AG10803 (cell line): ENCODE data around the gene ZFP3.
"Not testable (repeated sequence)": the region's sequence is repeated elsewhere in the genome, so short reads cannot be mapped to it uniquely, and the experiment has no call there.

ENCODE experiments used
- DNase-seq: peaks from one replicate; pipeline ENCODE4 v3.0.0; 2010; ENCODE audit warnings: low read depth
- H3K4me3 ChIP-seq: 2 replicates; pipeline ENCODE4 v1.5.1; 2011; ENCODE audit warnings: mild to moderate bottlenecking, low read length, control low read depth
- TF ChIP-seq, protein P1 (sequence below): conservative IDR thresholded peaks from 2 replicates; pipeline ENCODE4 v1.5.1; 2011; ENCODE audit warnings: mild to moderate bottlenecking, low read length, control low read depth, inconsistent platforms

ZFP3 gene

DNA sequence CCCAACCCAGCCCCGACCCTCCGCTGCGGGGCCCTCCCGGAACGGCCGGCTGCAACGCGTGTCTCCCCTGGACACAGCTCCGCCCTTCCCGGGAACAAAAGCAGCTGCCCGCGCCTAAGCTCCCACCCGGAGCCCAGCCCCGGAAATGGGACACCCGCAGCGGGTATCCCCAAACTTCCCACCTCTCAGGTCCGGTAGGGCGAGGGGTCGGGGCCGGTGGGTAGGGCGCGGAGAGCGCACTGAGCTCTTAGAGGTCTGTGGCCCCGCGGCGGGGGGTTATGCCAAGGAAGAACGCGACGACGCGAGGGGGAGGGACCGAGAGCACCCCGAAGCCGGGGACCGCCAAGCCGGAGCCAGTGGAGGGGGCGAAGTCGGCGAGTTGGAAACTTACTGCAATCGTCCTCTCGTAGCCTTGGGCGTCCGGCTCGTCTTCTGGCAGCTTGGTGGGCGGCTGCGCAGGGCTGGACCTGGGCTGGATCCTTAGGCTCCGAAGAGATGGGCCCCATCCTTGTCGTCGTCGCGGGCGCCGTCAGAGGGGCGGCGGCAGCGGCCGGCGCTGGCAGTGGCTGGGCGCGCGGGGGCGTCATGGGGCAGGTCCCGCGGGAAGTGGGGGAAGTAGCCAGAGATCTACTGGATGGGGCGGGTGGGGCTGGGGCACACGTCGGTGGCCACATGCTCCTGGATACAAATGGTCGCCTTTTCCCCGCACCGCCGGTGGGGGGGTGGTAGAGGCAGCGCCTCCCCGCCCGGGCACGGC, 44.5 kb downstream of the ZFP3 start:
- H3K4me3 ChIP-seq: peak overlapping the region; percentile 55
- DNase-seq: no peak
- TF ChIP-seq, protein P1, sequence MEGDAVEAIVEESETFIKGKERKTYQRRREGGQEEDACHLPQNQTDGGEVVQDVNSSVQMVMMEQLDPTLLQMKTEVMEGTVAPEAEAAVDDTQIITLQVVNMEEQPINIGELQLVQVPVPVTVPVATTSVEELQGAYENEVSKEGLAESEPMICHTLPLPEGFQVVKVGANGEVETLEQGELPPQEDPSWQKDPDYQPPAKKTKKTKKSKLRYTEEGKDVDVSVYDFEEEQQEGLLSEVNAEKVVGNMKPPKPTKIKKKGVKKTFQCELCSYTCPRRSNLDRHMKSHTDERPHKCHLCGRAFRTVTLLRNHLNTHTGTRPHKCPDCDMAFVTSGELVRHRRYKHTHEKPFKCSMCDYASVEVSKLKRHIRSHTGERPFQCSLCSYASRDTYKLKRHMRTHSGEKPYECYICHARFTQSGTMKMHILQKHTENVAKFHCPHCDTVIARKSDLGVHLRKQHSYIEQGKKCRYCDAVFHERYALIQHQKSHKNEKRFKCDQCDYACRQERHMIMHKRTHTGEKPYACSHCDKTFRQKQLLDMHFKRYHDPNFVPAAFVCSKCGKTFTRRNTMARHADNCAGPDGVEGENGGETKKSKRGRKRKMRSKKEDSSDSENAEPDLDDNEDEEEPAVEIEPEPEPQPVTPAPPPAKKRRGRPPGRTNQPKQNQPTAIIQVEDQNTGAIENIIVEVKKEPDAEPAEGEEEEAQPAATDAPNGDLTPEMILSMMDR: no peak

DNA sequence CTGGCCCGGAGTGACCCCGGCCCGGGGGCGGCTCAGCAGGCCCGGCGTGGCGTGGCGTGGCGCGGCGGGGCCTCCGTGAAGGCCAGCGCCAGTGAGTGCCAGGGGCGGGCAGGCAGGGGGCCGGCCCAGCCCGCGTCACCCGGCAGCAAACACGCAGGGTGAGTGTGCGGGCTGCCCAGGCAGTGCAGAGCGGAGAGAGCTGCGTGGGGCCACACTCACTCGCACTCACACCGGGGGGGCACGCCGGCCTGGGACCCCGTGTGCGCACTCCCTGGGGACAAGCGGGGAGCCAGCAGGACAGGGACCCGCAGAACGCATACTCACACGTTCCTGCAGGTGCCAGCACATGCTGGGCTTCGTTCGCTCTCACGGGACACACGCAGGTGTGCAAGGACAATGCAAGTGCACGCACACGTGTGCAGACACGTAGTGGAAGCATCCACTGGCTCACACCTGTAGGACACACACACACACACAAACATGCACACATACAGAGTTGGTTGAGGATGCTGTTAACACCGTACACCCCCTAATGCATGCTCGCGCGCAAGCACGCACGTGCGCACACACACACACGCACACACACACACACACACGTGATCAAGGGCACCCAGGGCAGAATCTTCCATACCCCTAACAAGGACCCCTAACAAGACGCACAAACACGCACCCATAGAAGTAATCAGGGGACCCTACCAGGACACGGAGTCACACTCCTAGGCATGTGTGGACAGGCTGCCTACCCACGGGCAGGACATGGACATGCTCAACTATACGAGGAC, 45.3 kb downstream of the ZFP3 start:
- H3K4me3 ChIP-seq: no peak overlapping the region
- TF ChIP-seq, protein P1: no peak
- DNase-seq: no peak

DNA sequence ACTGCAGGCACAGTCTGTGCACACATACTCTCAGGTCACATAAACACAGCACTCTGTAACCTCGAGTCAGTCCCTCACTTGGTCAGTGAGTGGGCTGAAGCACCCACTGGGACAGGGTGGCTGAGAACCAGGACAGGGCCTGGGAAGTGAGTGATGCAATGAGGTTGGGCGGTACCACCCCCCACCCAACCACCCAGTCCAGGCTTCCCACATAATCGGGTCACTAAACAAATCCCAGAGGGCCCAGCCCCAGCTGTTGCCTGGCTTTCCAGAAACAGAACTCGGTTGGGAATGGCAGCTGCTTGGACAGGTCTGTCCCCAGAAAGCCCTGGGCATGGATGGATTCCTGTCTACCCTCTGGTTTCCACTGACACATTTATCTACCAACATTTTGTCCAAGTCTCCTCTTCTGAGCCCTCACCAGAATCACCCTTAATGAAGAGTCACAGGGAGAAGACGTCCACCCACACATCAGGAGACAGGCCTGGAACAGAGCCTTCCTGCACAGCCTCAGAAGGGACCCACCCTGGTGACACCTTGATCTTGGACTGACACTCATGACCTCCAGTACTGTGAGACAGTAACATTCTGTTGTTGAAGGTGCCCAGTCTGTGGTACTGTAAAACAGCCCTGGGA, 46.0 kb downstream of the ZFP3 start:
- not testable (repeated sequence) for H3K4me3 ChIP-seq, DNase-seq

DNA sequence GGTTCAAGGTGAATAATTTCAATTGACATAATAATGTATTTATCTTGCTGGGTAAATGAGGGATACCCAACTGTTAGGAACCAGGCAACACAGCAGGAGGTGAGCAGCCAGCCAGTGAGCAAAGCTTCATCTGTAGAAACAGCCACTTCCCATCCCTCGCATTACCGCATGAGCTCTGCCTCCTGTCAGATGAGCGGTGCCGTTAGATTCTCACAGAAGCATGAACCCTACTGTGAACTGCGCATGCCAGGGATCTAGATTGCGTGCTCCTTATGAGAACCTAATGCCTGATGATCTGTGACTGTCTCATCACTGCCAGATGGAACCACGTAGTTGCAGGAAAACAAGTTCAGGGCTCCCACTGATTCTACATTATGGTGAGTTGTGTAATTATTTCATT, 46.6 kb downstream of the ZFP3 start:
- not testable (repeated sequence) for DNase-seq, H3K4me3 ChIP-seq

DNA sequence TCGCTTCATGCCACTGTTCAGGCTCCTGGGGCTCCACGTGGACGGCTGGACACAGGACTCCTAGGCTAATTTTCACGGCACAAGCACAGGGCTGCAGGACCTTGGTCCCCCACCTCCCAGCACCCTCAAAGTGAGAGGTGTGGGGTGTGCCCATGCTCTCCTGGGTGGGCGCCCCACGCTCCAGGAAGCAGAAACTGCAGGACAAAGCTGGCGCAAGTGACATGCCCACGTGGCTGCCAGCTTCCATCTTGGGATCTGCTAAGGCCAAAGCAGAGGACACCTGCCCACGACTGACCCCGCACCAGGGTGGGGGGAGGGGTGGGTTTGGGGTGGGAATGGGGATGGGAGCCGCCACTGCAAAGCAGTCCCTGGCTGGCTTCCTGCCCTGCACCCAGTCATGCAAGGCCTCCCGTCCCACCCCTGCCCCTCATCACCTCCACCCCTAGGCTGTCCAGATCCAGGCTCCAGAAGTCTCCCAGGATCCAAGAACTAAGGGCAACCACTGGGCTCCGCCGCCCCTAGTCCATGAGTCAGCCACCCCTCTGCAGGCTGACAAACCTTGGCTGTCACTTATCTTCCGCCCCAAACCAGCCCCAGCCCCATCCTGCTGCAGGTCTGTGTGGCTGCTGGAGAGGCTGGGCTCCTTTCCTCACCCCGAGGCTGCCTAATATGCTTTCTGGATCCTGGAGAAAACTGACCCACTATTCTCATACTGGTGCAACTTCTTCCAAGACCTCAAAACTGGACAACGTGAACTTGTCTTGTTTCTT, 48.6 kb downstream of the ZFP3 start:
- no peak for DNase-seq
- H3K4me3 ChIP-seq: no peak overlapping the region
- TF ChIP-seq, protein P1: no peak

DNA sequence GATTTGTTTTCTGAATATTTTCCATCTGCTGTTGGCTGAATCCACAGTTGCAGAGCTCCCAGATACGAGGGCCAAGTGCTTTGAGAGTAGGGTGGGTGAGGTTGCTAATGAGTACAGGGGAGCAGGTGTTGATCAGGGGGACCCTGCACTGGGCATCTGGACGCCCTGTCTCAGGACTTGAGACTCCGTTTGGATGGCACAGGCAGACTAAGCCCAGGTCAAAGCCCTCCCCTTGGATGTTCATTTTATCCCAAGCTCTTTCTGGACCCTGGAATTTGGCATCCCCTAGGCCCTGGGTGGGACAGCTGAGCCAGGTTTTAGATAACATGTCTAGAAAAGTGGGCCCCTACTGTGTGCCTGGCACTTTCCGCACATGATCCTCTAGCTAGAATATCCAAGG, 49.6 kb downstream of the ZFP3 start:
- H3K4me3 ChIP-seq: no peak overlapping the region
- no peak for DNase-seq
- TF ChIP-seq, protein P1: no peak

DNA sequence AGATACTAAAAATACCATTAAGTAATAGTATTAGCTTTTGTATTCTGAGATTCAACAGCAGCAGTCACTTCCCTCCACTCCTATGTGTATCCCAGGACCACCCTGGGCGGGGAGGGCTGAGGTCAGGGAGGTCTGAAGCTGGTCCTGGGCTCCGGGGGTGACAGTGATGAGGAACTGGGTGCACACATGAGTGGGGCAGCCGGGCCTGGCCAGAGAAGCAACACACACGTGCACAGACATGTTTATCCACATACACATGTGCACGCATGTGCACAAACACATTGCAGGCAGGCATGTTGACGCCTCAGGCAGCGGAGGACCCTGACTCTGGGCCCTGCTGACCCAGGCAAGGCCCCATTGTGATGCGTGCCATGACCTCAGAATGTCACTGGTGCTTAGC, 50.1 kb downstream of the ZFP3 start:
- not testable (repeated sequence) for H3K4me3 ChIP-seq, DNase-seq

DNA sequence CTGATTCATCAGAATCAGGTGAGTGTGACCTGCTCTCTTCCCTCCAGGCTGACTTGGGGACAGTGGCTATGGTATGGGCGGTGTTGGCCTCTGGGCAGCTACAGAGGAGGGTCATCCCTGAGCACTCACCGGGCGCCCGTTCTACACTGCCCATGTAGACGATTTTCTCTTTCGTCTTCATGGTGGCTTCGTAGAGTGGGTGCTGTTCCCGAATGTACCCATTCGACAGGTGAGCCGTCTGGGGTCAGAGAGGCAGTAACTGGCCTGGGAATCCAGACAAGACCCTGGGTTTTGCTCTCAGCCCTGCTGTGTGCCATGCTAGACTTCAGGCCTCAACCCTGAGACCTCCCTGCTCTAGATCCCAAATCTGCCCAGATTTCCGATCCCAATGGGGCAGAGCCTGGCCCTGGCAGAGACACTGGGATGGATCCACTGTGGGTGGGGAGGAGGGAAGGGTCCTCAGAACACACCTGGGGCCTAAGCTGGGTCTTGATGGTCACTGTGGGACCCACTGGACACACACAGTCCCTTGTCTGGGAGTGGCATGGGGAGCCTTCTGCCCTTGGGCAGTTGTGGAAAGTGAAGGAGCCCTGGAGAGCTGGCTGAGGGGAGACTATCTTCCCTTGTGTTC, 50.8 kb downstream of the ZFP3 start:
- no peak for DNase-seq
- H3K4me3 ChIP-seq: no peak overlapping the region
- TF ChIP-seq, protein P1: no peak

DNA sequence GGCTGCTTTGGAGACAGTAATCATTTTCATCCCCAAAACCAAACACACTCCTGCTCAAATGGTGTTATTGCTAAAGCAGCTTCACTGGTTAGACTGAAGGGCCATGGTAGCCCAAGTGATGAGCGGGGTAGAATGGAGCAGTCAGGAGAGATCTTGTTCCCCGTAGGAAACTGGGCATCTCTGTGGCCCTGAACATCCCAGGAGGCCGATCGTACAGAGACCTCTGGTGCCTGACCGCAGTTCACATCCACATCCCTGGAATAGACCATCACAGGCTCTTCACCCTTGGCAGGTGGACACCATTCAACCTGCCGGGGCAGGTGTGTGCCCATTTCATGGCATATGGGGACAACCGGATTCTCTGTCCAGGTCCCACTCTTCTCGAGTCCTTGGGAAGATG, 51.5 kb downstream of the ZFP3 start:
- not testable (repeated sequence) for DNase-seq, H3K4me3 ChIP-seq

DNA sequence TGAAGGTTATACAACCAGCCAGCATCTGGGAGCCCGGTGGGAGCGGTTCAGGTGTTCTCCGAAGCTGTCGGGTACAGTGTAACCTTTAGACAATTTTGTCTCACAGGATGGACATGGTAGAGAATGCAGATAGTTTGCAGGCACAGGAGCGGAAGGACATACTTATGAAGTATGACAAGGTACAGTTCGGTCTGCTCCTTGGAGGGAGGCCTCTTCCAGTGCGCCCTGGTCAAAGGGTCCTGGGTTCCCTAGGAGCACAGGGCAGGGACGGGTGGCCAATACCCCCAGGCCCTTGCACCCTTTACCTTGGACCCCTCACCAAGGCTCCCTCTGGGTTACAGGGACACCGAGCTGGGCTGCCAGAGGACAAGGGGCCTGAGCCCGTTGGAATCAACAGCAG, 52.0 kb downstream of the ZFP3 start:
- not testable (repeated sequence) for DNase-seq, H3K4me3 ChIP-seq

DNA sequence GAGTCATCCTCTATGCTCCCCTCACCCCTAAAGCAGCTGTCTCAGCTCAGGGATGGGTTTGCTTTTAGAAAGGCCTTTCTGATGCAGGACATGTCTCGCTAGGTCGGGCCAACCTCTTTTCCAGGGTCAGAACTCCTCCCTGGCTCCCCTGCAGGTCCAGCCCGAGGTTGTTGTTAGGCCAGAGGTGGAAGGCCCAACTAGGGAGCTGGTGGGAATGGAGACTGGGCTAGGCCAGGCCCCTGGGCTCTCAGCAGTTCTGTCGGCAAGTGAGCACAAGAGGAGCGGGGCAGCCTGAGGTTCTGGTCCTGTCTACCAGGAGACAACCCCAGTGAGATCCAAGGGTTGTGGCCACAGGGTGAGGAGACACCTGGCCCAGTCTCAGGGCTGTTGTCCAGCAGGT, 52.4 kb downstream of the ZFP3 start:
- DNase-seq, H3K4me3 ChIP-seq: not testable (repeated sequence)
